GM21528 (cell line): ENCODE data around the gene CAMKMT.
A peak's percentile ranks its signal among the peaks of the same experiment; 100 is the strongest.

Experiments used
- ATAC-seq: cut with Tn5 transposase; IDR thresholded peaks from one replicate; pipeline ENCODE4 v1.9.1; 2021; ENCODE audit warnings: mild to moderate bottlenecking, moderate library complexity; ENCODE audit not compliant: unreplicated experiment, low FRiP score

Gene CAMKMT

GRCh38 chr2:44361330-44362206, at the start of gene CAMKMT, which contains the start of gene PREPL:
TSS of gene CAMKMT (plus strand) at chr2:44361947.
TSS of gene PREPL (minus strand) at chr2:44361494. CDS start at chr2:44346342, 15,152 bp downstream.
- peak; percentile 88 for ATAC-seq

GRCh38 chr2:44314362-44314761, 47.4 kb upstream of the CAMKMT start:
- no peak for ATAC-seq

- ATAC-seq: no peak
These were observed 45.8 kb upstream of the CAMKMT start for GRCh38 chr2:44315945-44316344.

GRCh38 chr2:44320832-44321231, 40.9 kb upstream of the CAMKMT start:
- no peak for ATAC-seq

- ATAC-seq: no peak
These were observed 40.4 kb upstream of the CAMKMT start for GRCh38 chr2:44321360-44321759.

- no peak for ATAC-seq
These were observed 36.7 kb upstream of the CAMKMT start for GRCh38 chr2:44324971-44325426.

- ATAC-seq: no peak
These were observed 35.9 kb upstream of the CAMKMT start for GRCh38 chr2:44325897-44326296.

GRCh38 chr2:44326548-44327264, 35.0 kb upstream of the CAMKMT start:
- ATAC-seq: no peak

- ATAC-seq: no peak
These were observed 33.0 kb upstream of the CAMKMT start for GRCh38 chr2:44328750-44329149.

GRCh38 chr2:44329343-44329742, 32.4 kb upstream of the CAMKMT start:
- ATAC-seq: no peak

GRCh38 chr2:44330801-44331200, 30.9 kb upstream of the CAMKMT start:
- no peak for ATAC-seq

GRCh38 chr2:44333994-44334393, 27.8 kb upstream of the CAMKMT start:
- ATAC-seq: no peak

- no peak for ATAC-seq
These were observed 25.8 kb upstream of the CAMKMT start for GRCh38 chr2:44335806-44336538.

GRCh38 chr2:44342854-44343253, 18.9 kb upstream of the CAMKMT start:
- ATAC-seq: no peak

- no peak for ATAC-seq
These were observed 14.2 kb upstream of the CAMKMT start for GRCh38 chr2:44347526-44347925.

GRCh38 chr2:44348400-44348799, 13.3 kb upstream of the CAMKMT start:
- ATAC-seq: no peak

GRCh38 chr2:44349506-44349905, 12.2 kb upstream of the CAMKMT start:
- ATAC-seq: no peak

GRCh38 chr2:44351088-44351487, 10.7 kb upstream of the CAMKMT start:
- no peak for ATAC-seq

- ATAC-seq: no peak
These were observed 10.1 kb upstream of the CAMKMT start for GRCh38 chr2:44351676-44352075.

GRCh38 chr2:44352510-44352909, 9.2 kb upstream of the CAMKMT start:
- ATAC-seq: no peak

GRCh38 chr2:44354761-44355160, 7.0 kb upstream of the CAMKMT start:
- ATAC-seq: no peak
